Nephron (organoid): ENCODE results near the gene NDUFA11.
A peak's percentile ranks its signal among the peaks of the same experiment; 100 is the strongest.

Experiments used
- H3K27ac Mint-ChIP-seq, 3 experiments: 2 replicates each; pipeline ENCODE4 v1.8.0; 2020; ENCODE audit warnings: mixed read lengths in 3 of 3, mild to moderate bottlenecking in 2 of 3, moderate library complexity in 1 of 3
- H3K27me3 Mint-ChIP-seq: 2 replicates; pipeline ENCODE4 v1.8.0; 2021; ENCODE audit warnings: low read depth, mild to moderate bottlenecking, moderate library complexity, mixed read lengths
- H3K36me3 Mint-ChIP-seq: 2 replicates; pipeline ENCODE4 v1.8.0; 2020; ENCODE audit warnings: low read depth, mixed read lengths
- H3K4me1 Mint-ChIP-seq: 2 replicates; pipeline ENCODE4 v1.8.0; 2020; ENCODE audit warnings: mixed read lengths
- H3K4me3 Mint-ChIP-seq, 3 experiments: 2 replicates each; pipeline ENCODE4 v1.8.0; 2020; ENCODE audit warnings: mild to moderate bottlenecking in 3 of 3, mixed read lengths in 3 of 3, moderate library complexity in 2 of 3
- H3K9me3 Mint-ChIP-seq: 2 replicates; pipeline ENCODE4 v1.8.0; 2020; ENCODE audit warnings: mixed read lengths
- CTCF ChIP-seq, 3 experiments: fragments of 200-600 bp; sonication (generic); IDR thresholded peaks; one replicate each; pipeline ENCODE4 v1.5.0; 2021; ENCODE audit warnings: antibody characterized with exemption in 3 of 3; ENCODE audit not compliant: unreplicated experiment in 3 of 3

NDUFA11 gene

GRCh38 chr19:5905114-5905778 lies 1.7 kb upstream of the NDUFA11 start:
- Mint-ChIP-seq H3K4me1 (peaks cover 11% of the 10 kb centered on the region), H3K9me3 (no peaks in the 10 kb centered on the region), H3K27me3 (no peaks in the 10 kb centered on the region), H3K36me3 (peaks cover 11% of the 10 kb centered on the region), H3K27ac (peak overlapping the region in 1 of 3 experiments; percentile 28), H3K4me3 (peak overlapping the region; percentile 72 to 98 (median 78))
- no peak for TF ChIP-seq CTCF (IDR thresholded peaks at IDR 0.05; ENCODE audit: unreplicated experiment in 3 of 3)

DNA sequence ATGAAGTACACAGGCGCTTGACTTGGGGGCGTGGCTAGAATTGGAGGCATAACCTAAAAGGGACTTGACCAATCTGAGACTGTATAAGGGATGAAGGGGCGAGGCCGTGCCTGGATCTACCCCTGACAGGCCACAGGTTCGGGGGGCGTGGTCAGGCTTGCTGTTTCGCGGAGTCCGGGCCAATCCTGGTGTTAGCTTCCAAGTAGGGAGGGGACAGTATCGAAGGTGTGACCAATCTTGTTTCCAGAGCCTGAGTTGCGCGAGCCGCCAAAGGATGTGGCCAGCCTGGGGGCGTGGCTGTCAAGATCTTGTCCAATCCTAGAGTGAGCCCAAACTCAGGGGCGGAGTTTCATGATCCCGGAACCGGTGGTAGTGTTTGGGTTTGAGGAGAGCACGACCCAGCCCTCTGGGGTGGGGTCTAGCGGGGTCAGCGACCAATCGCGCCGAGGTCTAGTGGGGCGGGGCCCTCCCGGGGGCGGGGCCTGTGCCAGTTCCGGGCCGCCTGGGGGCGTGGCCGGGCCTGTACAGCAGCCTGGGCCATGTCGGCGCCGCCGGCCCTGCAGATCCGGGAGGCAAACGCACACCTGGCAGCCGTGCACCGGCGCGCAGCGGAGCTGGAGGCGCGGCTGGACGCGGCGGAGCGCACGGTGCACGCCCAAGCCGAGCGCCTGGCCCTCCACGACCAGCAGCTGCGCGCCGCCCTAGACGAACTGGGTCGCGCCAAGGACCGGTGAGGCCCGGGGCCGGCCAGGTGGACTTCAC lies 943 bp upstream of the NDUFA11 start, which contains the start of gene VMAC:
Gene VMAC, plus strand, starts transcription at position 521 of the 762 bp plus-strand sequence. Its CDS starts 19 bp downstream, at position 540.
- no peak for TF ChIP-seq CTCF (IDR thresholded peaks at IDR 0.05; ENCODE audit: unreplicated experiment in 3 of 3)
- Mint-ChIP-seq H3K36me3 (peaks cover 14% of the 10 kb centered on the region), H3K4me3 (peak within 1 kb of the TSS; percentile 86 to 98 (median 89)), H3K27me3 (no peaks in the 10 kb centered on the region), H3K4me1 (peaks cover 11% of the 10 kb centered on the region), H3K27ac (peak within 1 kb of the TSS; percentile 79 to 99 (median 97)), H3K9me3 (no peaks in the 10 kb centered on the region)

GRCh38 chr19:5903056-5903623 lies 450 bp downstream of the NDUFA11 start:
- Mint-ChIP-seq H3K27me3 (no peaks in the 10 kb centered on the region), H3K4me1 (peaks cover 11% of the 10 kb centered on the region), H3K36me3 (peaks cover 14% of the 10 kb centered on the region), H3K9me3 (no peaks in the 10 kb centered on the region), H3K4me3 (peak overlapping the region; percentile 86 to 98 (median 89)), H3K27ac (peak overlapping the region; percentile 79 to 99 (median 97))
- no peak for TF ChIP-seq CTCF (IDR thresholded peaks at IDR 0.05; ENCODE audit: unreplicated experiment in 3 of 3)

DNA sequence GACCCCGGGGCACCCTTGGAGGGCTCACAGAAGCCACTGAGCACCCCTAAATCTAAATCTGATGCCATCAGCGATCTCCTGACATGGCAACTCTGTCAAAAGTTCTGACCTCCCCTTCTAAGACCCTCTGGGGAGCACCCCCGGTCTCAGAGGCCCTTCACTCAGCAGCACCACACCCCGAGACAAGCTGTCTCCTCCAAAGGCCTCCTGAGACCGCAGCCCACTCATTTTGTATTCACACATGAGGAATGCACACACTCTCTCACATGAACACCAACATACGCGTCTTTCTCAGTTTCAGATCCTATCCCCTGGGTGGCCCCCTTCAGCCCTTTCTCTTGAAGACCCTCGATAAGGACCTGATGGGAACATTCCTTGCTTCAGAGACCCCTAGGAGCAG lies 2.6 kb downstream of the NDUFA11 start:
- no peaks in the 10 kb centered on the region for H3K27me3 Mint-ChIP-seq
- TF ChIP-seq CTCF (IDR thresholded peaks at IDR 0.05; ENCODE audit: unreplicated experiment in 3 of 3): no peak
- H3K4me1 Mint-ChIP-seq: peaks cover 11% of the 10 kb centered on the region
- peaks cover 10% of the 10 kb centered on the region for H3K36me3 Mint-ChIP-seq
- peak overlapping the region; percentile 47 to 78 (median 66) for H3K4me3 Mint-ChIP-seq
- H3K27ac Mint-ChIP-seq: peak overlapping the region in 1 of 3 experiments; percentile 24
- H3K9me3 Mint-ChIP-seq: no peaks in the 10 kb centered on the region

- Mint-ChIP-seq H3K9me3 (no peaks in the 10 kb centered on the region), H3K27me3 (no peaks in the 10 kb centered on the region), H3K27ac (no peak overlapping the region), H3K4me3 (peak overlapping the region; percentile 25 to 52 (median 48)), H3K36me3 (peaks cover 13% of the 10 kb centered on the region), H3K4me1 (peaks cover 11% of the 10 kb centered on the region)
- TF ChIP-seq CTCF (IDR thresholded peaks at IDR 0.05; ENCODE audit: unreplicated experiment in 3 of 3): no peak
Measured at GRCh38 chr19:5899728-5900526, 3.7 kb downstream of the NDUFA11 start.
